D341Med (cell line): Measurements from ENCODE around the gene SP7.
"Not testable (repeated sequence)": the region's sequence is repeated elsewhere in the genome, so short reads cannot be mapped to it uniquely, and the experiment has no call there.

ENCODE experiments used
- DNase-seq: peaks from one replicate; pipeline ENCODE4 v3.0.0; 2012; ENCODE audit warnings: low spot score

SP7 gene

DNA sequence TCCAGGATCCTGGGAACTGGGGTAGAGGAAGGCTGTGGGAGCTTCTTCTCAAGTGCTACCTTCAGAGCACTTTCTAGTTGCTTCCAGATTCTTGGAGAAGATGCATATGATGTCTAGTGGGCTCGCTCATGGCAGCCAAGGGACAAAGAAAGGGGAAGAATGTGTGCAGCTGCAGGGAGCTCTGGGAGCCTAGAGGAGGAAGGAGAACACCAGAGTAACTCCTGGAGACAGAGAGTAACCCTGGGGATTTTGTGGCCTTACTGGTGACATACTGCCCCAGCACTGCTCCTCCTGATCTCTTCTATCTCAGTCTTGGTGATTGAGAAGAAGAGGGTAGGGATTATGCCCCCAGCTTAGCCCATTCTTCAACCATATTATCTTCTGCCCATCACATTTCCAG lies 10.3 kb upstream of the SP7 start:
- no peak for DNase-seq

DNA sequence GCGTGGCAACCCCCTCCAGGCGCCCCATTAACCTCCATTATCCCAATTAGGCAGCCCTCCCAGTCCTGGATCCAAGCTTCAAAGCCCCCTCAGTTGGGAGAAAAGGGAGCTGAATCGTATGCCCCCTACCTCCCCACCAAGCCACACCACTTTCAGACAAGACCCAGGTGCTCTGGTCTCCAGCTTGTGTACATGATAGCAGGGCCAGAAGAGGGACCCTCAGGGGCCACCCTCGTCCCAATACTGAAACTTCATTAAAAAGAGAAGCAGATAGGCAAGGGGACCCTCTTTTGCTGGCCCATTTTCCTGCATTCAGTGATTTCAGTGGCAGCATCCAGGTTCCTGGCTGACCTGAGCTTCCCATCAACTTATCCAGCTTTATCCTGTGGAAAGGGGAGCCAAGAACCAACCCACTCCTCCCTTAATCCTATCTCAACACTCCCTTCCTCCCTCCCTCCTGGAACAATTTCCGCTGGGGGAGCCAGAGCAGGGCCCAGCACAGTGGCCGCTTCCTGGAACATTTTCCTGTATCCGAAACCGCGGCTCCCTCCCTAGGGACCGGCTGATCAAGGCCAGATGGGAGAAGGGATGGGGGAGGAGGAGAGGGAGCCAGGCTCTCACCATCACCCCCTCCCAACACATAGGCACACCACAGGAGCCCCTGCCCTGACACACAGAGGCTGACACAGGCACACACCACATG lies 9.5 kb upstream of the SP7 start:
- no peak for DNase-seq

DNA sequence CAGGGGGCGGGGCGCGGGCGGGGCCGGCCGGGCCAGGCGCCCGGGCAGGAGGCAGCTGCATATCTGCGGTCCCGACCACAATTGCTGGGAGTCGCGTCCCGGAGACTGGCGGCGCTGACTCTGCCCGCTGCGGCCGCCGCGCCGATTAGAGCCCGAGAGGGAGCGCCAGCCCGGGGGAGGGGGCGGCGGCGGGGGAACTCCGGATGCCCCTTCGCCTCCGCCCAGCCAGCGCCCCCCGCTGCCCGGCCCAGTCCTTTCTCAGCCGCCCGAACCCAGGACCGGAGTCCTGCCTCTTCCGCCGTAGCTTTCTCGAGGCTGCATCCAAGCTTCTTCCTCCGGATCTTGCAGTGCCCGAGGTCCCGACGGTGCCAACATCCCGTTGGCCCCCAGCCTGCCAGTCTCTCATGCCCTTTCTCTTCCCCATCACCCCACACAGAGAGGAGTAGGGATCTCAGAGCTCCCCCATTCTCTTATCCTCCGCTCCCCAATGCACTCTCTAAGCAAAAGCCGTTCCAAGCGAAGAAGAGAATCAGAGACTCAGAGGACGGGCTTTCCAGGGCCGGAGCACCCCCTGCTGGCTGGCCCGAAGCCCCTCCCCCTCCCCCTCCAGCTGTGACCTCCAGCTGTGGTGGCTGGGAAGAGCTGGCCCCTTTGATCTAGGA lies 8.8 kb upstream of the SP7 start:
- peak; percentile 85 for DNase-seq

DNA sequence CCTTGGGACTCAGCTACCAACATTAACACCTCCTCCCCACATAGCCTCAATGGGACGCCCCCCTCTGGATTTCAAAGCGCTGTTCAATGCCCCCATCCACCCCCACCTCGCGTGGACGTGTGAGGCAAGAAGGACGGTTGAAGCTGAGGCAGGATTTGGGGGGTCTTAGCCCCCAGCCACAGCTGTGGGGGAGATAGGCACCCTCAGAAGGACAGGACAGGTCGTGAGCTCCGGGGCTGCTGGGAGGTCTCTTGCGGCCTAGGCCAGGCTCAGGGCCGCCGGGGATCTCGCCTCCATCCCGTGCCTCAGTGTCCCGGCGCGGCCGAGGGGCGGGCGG lies 8.3 kb upstream of the SP7 start:
- no peak for DNase-seq

DNA sequence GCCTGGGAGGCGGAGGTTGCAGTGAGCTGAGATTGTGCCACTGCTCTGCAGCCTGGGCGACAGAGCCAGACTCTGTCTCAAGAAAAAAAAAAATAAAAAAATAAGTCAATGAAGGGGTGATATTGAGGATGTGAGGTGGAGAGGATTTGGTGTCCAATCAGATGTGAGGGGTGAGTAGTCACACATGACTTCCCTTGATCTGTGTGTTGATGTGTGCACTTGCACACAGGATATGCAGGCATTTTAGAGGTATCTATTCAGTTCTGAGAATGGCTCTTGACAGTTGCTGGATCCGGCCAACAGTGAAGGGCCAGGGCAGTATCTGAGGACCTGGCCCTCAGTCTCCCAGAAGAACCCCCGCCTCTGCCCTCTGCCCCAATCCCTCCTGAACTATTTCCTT lies 7.8 kb upstream of the SP7 start:
- DNase-seq, result no peak

DNA sequence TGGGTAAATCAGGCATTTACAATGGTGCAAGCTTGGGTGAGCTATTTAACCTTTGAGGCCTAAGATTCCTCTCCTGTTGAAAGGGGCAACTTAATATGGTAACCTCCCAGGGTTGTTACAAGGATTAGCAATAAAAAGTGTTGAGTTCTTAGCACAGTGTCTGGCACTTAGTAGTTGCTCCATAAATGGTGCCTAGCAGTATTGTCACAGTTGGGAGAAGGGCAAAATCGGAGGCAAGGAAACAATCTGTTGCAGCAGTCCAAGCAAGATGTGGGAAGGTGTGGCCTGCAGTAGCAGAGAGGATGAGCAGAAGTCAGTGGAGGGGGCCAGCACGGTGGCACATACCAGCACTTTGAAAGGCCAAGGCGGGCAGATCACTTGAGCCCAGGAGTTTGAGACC lies 7.3 kb upstream of the SP7 start:
- DNase-seq, result no peak

DNA sequence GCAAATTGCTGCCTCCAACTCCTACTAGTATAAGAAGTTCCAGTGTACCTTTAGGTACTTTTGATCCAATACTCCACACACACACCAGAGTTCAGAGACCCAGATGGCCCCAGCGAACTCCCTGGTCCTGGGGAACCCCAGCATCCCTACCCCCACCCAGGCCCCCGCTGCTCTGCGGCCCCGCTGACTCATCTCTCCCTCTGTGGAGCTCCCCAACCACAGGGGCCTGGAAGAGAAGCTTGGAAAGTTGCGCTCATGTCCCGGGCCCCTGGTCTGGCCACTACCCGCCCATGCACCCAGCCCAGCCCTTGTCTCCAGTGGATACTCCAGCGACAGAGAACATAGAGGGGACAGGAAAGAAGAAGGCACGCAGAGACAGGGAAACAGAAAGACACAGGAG lies 4.2 kb upstream of the SP7 start:
- no peak for DNase-seq

DNA sequence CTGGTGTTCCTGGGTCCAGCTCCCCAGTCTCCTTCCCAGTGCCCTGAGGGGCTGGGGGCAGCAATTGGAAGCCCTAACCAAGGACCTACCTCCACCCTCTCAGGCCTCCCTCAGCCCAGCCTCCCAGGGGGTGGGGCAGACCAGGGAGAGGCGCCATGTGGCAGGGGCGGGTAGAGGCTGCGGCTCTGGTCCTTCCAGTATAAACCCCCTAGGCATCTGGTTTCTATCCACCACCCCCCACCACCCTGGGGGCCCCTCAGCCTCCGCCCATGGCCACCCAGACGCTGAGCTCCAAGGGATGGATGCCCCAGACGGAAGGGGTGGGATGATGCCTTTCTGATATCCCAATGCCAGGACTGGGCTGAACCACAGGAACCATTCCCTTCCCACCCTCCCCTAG lies 2.8 kb upstream of the SP7 start:
- peak; percentile 47 for DNase-seq

DNA sequence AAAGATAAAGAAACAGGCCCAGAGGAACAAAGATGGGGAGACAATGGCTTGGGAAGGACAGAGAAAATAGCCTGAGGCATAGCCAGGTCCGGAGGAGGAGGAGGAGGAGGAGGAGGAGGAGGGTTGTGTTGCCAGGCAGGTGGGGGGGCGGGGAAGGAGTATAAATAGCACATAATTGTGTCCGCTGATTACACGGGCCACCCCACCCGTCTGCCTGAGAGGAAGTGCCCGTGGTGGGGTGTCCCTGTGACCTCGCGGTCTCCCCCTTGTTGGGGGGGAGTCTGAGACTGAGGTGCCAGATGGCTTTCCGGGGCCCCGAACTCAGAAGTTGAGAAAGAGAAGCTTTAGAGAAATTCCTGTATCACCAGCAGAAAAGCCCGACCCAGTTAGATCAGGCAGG lies 1.9 kb upstream of the SP7 start:
- DNase-seq, result no peak

DNA sequence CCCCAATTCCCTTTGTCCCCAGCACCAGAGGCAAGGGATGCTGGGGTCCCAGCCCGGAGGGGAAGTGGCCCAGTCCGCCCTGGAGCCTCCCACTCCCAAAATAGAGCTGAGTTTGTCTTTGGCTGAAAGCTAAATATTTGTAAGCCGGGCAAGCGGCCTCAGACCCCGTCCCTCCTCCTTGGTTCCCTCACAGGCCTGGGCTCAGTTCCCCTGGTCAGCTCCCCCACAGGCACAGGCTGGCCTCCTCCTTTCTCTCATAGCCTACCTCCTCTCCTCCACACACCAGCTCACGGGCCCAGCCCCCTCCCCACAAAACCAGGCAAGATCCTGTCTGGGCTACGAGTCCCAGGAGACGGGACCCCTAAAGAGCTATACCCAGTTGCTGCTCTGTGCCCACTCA lies 1.3 kb downstream of the SP7 start:
- no peak for DNase-seq

DNA sequence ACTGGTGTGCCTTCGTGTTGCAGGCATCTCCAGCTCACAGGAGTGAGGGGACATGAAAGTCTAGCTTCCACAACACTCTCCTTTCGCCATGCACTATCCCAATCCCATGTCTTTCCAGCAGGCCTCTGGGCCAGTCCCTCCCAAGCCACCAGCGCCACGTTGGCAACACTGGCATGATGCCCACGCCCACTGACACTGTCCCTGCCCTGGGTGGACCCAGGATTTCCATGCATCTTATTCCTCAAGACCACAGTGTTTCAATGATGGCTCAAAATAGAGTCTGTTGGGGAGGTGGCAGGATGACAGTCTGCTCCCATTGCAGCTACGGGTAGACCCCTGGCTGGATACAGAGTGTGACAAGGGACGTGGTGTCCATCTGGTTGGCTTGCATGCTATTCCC lies 2.3 kb downstream of the SP7 start:
- no peak for DNase-seq

DNA sequence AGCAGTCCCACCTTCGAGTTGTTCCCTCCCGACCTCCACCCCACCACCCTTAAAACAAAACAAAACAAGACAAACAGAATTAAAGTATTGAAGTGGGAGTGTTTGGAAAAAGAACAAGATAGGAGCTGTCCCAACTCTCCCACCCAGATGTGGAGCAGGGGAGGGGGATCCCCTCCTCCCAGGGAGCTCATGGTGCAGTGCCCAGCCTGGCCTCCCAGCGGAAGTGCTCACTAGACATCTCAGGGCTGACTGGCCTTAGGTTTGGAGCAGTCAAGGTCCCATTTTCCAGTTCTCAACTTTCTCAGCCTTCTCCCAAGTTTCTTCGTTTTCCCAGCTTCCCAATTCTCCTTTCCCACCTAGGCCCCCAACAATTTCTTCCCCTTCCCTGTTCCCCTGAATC lies 2.9 kb downstream of the SP7 start:
- DNase-seq, result peak; percentile 15

DNA sequence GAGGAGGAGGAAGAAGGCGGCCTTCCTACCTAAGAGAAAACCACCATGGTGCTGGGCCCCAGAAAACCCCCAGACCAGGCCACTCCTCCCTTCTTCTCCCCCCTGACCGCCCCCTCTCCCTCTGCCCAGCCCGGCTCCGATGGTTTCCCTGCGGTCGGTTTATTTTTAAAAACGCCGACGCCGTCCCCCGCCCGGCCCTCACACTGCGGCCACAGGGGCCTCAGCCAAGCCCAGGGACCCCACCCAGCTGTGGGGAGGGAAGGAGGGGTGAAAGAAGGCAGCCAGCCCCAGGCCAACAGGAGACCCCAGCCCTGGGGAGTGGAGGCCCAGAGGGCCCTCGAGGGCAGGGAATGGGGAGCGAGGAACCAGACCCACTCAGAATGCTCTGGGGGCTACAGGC lies 3.4 kb downstream of the SP7 start:
- DNase-seq, result peak; percentile 21

DNA sequence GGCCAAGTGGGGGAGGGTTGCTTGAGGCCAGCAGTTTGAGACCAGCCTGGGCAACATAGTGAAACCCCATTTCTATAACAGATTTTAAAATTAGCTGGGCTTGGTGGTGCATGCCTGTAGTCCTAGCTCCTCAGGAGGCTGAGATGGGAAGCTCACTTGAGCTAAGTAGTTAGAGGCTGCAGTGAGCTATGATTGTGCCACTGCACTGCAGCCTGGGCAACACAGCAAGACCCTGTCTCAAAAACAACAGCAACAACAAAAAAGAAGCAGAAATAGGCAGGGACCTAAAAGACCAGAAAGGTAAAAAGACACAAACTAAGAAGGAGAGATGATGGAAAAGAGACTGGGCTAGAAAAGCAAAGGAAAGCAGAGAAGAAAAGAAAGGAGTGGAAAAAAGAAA lies 3.8 kb downstream of the SP7 start:
- DNase-seq, result not testable (repeated sequence)

DNA sequence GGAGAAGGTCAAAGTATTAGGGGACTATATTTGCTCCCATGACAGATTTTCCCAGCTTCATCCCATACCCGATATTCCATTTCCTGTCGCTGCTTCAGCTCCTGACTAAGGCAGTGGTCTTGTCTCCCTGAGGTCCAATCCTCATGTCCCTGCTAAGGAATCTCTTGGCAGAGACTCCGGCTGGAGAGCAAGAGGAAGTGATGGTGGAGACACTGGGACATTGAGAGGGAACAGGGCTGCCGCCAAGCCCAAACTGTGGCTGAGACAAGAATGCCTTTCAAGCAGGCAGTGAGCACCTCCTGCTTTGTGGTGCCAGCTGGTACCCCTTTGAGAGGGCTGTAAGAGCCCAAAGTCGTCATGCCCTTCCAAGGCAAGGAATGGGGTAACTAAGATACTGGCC lies 5.5 kb downstream of the SP7 start:
- DNase-seq, result no peak

DNA sequence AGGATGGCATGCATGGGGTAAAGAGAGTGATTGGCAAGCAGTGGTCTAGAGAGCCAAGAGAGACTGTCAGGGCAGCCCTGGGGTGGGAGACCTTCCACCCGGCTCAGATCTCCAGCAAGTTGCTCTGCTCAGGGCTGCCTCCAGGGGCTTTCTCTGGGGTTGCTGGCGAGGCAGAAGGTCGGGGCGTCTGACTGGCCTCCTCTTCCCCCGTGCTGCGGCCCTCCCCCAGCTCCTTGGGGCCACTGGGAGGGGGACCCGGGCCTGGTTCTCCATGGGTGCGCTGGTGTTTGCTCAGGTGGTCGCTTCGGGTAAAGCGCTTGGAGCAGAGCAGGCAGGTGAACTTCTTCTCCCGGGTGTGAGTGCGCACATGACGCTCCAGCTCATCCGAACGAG lies 8.1 kb downstream of the SP7 start:
- DNase-seq, result no peak

DNA sequence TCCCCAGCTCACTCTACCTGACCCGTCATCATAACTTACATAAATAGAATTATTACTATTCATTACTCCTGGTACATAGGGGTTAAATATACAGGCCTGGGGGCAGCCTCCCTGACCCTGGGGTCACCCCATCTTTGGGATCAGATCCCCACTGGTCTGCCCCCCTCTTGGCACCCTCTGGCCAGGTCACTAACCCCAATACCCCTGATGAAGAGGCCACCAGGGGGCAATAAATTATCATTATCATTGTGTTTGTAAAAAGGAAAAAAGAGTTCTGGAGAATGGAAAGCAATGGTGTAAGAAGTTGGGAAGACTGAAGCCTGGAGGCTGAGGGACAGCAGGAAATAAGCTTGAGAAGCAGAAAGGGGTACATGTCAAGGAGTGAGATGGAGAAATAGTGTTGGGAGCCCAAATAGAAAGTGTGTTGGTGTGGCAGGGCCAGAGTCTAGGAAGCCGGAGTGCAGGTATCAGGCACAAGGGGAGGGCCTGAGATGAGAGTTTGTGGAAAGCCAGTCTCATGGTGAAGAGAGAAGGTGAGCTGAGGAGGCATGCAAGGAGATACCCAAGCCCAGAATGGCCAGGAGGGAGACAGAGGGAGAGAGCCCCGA lies 8.6 kb downstream of the SP7 start:
- DNase-seq, result no peak

DNA sequence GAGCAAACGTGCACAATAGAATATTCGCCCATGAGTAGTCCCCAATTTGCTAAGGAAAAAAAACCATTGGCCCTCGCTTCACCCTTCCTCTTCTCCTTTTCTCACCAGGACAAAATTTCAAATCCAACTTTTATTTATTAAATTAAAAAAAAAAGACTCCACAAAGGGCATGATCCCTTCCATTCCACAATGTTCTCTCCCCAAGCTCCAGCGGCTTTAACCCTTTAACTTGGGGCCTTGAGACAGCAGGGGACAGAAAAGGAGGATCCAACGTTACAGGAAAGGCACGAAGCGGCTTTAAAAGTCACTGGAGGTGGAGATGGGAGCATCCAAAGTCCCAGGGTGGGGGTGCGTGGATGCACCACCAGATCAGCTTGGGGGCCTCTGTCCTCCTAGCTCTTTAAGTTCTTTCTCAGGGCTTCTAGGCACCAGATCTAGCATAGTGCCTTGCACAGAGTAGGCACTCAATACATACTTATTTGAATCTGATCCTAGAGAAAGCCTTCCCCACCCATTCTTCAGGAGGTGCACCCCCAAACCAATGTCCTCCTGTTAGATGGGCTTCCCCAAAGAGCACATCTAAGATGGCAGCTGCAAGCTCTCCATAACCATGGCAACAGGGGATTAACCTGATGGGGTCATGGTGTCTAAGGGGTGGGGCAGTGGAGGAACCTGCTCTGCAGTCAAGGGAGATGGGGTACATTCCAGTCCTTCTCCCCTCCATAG lies 9.5 kb downstream of the SP7 start:
- DNase-seq, result no peak

DNA sequence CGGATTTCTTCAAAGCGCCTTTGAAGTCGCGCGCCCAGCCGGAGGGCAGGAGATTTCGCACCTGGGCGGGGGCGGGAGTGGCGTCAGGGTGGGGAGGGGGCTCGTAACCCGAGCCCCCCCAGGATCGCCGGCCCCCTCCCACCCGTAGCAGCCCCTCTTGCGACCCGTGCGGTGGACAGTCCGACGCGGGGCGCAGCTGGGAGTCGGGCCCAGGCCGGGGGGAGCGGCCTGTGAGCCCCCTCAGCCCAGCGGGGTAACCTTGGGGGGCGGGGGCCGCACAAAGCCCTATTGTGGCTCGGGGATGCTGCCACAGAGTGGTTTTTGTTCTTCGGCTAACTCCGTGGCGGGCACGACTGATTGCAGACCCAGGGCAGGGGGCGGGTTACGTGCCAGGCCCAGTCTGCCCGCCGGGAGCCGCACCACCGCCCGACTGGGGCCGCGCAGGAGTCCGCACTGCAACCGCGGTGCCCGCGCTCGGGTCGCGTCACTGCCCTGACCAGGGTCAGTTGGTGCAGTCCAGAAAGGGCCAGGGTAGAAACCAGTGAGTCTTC lies 10.6 kb downstream of the SP7 start:
- no peak for DNase-seq

DNA sequence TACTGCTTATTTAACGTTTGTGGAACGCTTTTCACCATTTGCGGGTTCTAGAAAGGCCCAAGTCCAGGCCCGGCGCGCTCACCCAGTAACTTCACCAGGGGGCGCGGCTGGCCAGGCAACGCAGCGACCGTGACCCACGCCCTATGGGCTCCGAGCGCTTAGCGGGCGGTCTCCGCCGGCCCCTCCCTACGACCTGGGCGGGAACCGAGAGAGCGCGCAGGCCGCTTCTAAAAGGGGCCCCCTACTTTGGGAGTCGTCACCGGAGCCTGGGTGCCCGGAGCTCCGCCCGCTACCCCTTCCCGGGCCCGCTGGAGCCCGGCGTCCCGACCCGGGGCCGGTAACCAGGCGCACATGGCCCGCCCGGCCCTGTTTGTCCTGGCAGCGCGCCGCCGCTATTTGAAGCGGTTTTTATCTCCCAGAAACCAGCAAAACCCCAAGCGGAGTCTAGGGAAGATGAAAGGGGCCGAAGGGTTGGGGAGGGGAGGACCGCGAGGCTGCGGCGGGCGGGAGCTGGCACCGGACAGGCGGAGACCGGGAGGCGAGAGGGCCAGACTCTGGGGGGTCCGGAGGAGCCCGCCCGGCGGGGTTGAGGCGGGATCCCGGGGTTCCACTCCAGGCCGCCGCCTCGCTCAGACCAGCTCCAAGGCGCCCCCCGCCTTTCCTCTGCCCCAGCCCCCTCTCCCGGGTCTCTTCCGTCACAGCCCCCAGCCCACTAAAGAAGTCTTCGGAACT lies 11.2 kb downstream of the SP7 start:
- DNase-seq, result peak; percentile 93

DNA sequence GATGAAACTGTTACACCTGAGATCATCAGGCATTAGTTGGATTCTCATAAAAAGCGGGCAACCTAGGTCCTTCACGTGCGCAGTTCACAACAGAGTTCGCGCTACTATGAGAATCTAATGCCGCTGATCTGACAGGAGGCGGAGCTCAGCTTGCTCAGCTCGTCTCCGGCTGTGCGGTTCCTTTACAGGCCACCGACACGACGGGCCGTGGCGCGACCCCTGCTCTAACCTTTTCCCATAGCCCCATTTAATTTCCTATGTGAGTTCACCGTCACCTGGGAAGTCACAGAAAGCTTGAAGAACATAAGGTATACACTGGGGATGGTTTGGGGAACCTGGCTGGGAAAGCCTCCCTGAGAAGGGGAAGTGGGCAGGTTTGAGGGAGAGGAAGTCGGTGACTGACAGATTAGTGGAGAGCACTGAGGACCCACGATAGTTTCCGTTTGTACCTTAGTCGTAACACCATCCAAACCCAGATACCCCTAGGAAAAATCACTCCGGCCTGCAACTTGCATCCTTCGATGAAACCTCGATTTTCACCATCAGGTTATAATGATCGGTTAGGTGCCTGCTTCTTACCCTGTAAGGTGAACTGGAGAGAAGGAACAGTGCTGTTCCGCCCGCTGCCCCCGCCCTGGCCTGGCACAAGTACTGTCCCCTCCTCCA lies 11.9 kb downstream of the SP7 start:
- no peak for DNase-seq
